ENCODE data around the gene DET1. TPM values are rescaled to one million over a fixed set of nuclear protein-coding genes. Genes with fewer than 3 reads are reported as not detected.

The DET1 gene
- total RNA-seq, 2 experiments from 2014 or later: 2.2 to 2.8 TPM

DNA sequence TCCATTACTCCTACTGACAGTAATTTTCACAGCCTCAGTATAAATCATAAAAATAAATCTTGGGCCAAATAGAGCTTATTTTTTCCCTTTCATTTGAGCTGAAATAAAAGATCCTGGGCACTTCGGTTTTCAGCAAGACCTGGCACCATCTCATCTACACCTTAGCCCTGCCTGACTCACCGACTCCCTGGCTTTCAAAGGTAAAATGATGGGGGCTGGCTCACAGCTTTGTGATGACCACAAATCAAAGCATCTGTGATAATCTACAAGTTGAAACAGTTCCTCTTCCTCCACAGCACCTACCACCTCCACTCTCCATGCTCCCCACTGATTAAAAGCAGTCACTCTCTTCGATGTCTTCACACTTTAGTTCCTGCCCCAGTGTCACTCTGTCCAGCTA is 27.6 kb downstream of the DET1 start:
- Mint-ChIP-seq H3K36me3 (ENCODE audit: low read depth) (peaks cover 25% of the 10 kb centered on the region), H3K9me3 (no peaks in the 10 kb centered on the region), H3K27ac (no peak overlapping the region), H3K4me3 (no peak overlapping the region), H3K27me3 (no peaks in the 10 kb centered on the region), H3K4me1 (ENCODE audit: low read depth) (no peaks in the 10 kb centered on the region)
- TF ChIP-seq, protein P1, sequence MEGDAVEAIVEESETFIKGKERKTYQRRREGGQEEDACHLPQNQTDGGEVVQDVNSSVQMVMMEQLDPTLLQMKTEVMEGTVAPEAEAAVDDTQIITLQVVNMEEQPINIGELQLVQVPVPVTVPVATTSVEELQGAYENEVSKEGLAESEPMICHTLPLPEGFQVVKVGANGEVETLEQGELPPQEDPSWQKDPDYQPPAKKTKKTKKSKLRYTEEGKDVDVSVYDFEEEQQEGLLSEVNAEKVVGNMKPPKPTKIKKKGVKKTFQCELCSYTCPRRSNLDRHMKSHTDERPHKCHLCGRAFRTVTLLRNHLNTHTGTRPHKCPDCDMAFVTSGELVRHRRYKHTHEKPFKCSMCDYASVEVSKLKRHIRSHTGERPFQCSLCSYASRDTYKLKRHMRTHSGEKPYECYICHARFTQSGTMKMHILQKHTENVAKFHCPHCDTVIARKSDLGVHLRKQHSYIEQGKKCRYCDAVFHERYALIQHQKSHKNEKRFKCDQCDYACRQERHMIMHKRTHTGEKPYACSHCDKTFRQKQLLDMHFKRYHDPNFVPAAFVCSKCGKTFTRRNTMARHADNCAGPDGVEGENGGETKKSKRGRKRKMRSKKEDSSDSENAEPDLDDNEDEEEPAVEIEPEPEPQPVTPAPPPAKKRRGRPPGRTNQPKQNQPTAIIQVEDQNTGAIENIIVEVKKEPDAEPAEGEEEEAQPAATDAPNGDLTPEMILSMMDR (IDR thresholded peaks at IDR 0.05): no peak
- H3K4me1 ChIP-seq (ENCODE audit: insufficient read depth, low read length): no peaks in the 10 kb centered on the region
- H3K9me3 ChIP-seq (ENCODE audit: control insufficient read depth in 1 of 2, insufficient read depth in 1 of 2, low read length in 2 of 2): no peaks in the 10 kb centered on the region
- POLR2A ChIA-PET: no interaction called here
- CTCF ChIA-PET: no interaction called here
- no peak for ATAC-seq (ENCODE audit: poor library complexity)
- no peak for DNase-seq
- H3K27me3 ChIP-seq (ENCODE audit: control insufficient read depth in 1 of 2, insufficient read depth in 2 of 2, low read length in 2 of 2): no peaks in the 10 kb centered on the region
- intact Hi-C loops (cut with DNase I, micrococcal nuclease): no loop called here
- no peaks in the 10 kb centered on the region for H3K36me3 ChIP-seq (ENCODE audit: insufficient read depth, low read length)
- no peak overlapping the region for H3K4me3 ChIP-seq (ENCODE audit: low read length)
- no peak overlapping the region for H3K27ac ChIP-seq (ENCODE audit: low read depth in 1 of 2, low read length in 2 of 2)

DNA sequence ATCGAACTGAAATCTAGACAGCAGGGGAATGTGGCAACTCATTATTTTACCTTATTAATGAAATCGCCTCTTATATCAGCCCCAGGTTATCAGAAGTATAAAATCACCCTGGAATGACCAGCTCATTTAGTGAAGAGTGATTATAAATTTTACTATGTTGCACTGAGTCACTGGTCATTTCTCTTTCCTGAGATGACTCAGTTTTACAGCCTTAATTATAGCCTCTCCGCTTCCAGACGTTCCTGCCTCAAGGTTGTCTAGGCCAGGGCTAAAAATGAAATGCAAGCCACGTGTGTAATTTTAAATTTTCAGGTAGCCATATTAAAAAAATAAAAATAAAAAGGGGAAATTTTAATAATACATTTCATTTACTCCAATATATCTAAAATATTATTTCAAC is 33.3 kb downstream of the DET1 start:
- POLR2A ChIA-PET: no interaction called here
- Histone ChIP-seq H3K36me3 (ENCODE audit: insufficient read depth, low read length) (peaks cover 31% of the 10 kb centered on the region), H3K27ac (ENCODE audit: low read depth in 1 of 2, low read length in 2 of 2) (no peak overlapping the region), H3K4me3 (ENCODE audit: low read length) (no peak overlapping the region), H3K4me1 (ENCODE audit: insufficient read depth, low read length) (no peaks in the 10 kb centered on the region), H3K9me3 (ENCODE audit: control insufficient read depth in 1 of 2, insufficient read depth in 1 of 2, low read length in 2 of 2) (no peaks in the 10 kb centered on the region), H3K27me3 (ENCODE audit: control insufficient read depth in 1 of 2, insufficient read depth in 2 of 2, low read length in 2 of 2) (no peaks in the 10 kb centered on the region)
- no peaks in the 10 kb centered on the region for H3K4me1 Mint-ChIP-seq (ENCODE audit: low read depth)
- no peak overlapping the region for H3K27ac Mint-ChIP-seq
- H3K4me3 Mint-ChIP-seq: no peak overlapping the region
- intact Hi-C loops (cut with DNase I, micrococcal nuclease): no loop called here
- H3K27me3 Mint-ChIP-seq: no peaks in the 10 kb centered on the region
- peaks cover 66% of the 10 kb centered on the region for H3K36me3 Mint-ChIP-seq (ENCODE audit: low read depth)
- no peaks in the 10 kb centered on the region for H3K9me3 Mint-ChIP-seq
- TF ChIP-seq, protein P1 (IDR thresholded peaks at IDR 0.05): no peak
- ATAC-seq (ENCODE audit: poor library complexity) (no peak), DNase-seq (no peak)
- CTCF ChIA-PET: no interaction called here

DNA sequence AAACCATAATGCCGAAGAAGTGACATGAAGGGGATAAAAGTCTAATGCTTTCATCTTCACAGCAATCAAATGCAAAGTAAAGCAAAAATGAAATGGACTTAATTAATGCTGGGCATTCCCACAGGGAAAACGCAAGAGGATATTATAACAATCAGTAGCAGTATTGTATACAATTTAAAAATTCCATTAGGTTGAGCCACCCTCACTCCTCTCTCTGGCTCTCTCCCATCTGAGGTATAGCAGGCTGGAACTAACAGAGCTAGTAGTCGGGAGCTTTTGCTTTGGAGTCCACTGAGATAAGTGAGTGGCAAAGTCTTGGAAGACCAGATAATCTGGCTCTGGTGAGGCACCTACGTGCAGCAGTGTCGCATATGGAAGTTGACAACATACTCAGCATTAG is 33.9 kb downstream of the DET1 start:
- H3K36me3 Mint-ChIP-seq (ENCODE audit: low read depth): peaks cover 69% of the 10 kb centered on the region
- H3K27me3 Mint-ChIP-seq: no peaks in the 10 kb centered on the region

More for the DNA sequence above, 33.9 kb downstream of the DET1 start:
- Histone ChIP-seq H3K4me1 (ENCODE audit: insufficient read depth, low read length) (no peaks in the 10 kb centered on the region), H3K27ac (ENCODE audit: low read depth in 1 of 2, low read length in 2 of 2) (no peak overlapping the region), H3K27me3 (ENCODE audit: control insufficient read depth in 1 of 2, insufficient read depth in 2 of 2, low read length in 2 of 2) (no peaks in the 10 kb centered on the region), H3K9me3 (ENCODE audit: control insufficient read depth in 1 of 2, insufficient read depth in 1 of 2, low read length in 2 of 2) (no peaks in the 10 kb centered on the region), H3K4me3 (ENCODE audit: low read length) (no peak overlapping the region), H3K36me3 (ENCODE audit: insufficient read depth, low read length) (peaks cover 33% of the 10 kb centered on the region)
- Mint-ChIP-seq H3K27ac (no peak overlapping the region), H3K4me3 (no peak overlapping the region), H3K9me3 (no peaks in the 10 kb centered on the region), H3K4me1 (ENCODE audit: low read depth) (no peaks in the 10 kb centered on the region)
- DNase-seq (no peak), ATAC-seq (ENCODE audit: poor library complexity) (no peak)
- intact Hi-C loops (cut with DNase I, micrococcal nuclease): no loop called here
- CTCF ChIA-PET: no interaction called here
- POLR2A ChIA-PET: no interaction called here
- TF ChIP-seq, protein P1 (IDR thresholded peaks at IDR 0.05): no peak
